Measurements from ENCODE around the gene TBX2.
"Not testable (repeated sequence)": the region's sequence is repeated elsewhere in the genome, so short reads cannot be mapped to it uniquely, and the experiment has no call there.

TBX2 gene

DNA sequence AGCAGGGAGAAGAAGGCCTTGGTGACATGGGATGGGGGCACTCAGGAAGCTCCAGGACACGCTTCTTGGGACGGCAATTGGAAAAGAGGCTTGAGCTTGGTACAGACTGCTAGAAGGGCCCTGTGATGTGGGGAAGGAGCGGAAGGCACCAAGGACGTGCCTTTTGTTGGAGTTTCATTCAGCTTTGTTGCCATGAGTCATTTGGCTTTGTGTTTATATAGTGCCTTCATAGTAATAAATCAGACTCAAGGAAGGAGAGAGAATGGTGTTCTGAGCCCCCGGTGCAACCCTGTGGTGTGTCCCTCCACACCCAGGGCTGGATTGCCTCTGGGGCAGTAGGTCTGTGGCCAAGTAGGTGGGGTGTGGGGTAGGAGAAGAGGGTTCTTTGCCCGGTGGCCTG, 45.2 kb downstream of the TBX2 start:
- no peak overlapping the region for H3K4me3 ChIP-seq (ENCODE audit: low read depth, low read length)

DNA sequence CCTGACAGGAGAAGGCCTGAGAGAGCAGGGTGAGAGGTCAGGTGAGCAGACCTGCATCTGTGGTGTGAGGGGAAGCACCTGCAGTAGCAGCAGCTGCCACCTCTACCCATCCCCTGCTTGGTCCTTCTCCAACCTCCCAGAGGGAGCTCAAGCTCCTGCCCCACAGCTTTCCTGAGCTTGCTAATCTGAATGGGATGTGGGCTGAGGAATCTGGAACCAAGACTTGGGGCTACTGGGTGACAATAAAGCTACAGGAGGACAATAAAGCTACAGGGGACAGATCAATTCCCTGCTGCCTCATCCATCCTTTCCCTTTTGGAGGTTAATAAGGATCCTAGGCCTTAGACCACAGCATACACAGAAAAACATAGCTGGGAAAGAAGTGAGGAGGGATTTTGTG, 47.7 kb downstream of the TBX2 start:
- no peak for DNase-seq (ENCODE audit: low read depth)
- no peak overlapping the region for H3K4me3 ChIP-seq (ENCODE audit: low read depth, low read length)

More for the DNA sequence above, 45.2 kb downstream of the TBX2 start:
- no peak for DNase-seq (ENCODE audit: low read depth)

DNA sequence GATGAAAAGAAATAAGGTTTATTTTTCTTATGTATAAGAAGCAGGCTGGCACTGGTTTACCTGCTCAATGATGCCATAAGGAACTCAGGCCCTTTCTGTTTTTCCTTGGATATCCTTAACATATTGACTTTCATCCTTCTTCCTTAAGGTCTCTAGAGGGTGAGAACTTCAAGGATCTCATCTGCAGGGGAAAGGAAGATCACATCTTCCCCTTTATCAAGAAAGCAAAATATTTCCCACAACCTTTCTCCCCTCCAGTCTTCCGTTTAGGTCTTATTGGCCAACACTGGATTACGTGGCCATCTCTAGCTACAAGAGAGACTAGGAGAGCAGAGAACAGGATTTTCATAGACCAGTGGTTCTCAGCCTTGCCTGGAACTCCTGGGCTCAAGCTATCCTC, 48.4 kb downstream of the TBX2 start:
- no peak for DNase-seq (ENCODE audit: low read depth)
- H3K4me3 ChIP-seq (ENCODE audit: low read depth, low read length) = no peak overlapping the region

DNA sequence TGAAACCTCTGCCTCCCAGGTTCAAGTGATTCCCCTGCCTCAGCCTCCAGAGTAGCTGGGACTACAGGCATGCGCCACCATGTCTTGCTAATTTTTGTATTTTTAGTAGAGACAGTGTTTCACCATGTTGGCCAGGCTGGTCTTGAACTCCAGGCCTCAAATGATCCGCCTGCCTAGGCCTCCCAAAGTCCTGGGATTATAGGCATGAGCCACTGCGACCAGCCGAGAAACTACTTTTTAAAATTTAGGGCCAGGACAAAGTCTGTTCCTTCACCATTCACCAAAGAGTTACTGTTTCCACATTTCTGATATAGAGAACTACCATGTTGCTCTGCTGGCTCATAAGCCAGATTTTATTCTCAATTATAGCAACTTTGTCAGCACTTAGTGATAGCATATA, 49.5 kb downstream of the TBX2 start:
- DNase-seq (ENCODE audit: low read depth) = not testable (repeated sequence)

DNA sequence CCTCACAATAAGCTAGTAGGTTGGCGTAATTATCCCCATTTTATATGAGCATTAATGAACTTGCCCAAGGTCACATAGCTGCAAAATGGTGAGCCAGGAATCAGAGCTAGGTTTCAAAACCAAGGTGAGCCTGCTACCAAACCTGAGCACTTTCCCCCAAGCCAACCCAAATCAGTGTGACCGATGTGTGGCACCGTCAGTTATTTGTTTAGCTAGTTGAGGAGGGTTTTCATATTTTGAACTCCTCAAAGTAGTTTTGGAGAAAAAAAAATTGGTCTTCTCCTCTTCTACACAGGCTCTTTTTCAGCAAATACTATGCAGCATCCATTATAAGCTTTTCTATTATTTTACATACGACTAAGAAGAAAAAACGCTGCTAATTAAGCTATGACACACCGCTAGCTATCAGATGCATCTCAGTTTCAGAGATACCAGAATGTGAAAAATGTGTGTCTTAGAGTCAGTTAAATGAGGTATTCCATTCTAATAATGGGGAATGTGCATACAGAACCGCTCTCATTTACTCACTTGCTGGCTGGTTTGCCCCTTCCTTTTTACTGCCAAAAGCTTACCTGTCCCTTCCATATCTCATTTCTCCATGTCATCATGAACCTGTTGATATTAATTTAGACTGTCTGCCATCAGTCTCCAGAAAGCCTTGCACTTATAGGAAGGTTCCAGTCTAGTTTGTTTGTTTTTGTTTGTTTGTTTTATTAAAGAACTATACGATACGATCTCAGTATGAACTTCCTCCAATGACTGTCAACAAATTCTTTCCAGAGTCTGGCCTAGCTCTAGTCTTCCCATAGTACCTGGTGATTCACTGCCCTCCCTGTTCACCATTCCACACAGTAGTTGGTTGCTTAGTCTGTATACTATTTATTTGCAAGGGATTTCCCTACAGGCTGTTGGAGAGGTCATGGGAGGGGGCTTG, 50.3 kb downstream of the TBX2 start:
- H3K4me3 ChIP-seq (ENCODE audit: low read depth, low read length) = no peak overlapping the region
- DNase-seq (ENCODE audit: low read depth) = no peak

More for the DNA sequence above, 49.5 kb downstream of the TBX2 start:
- not testable (repeated sequence) for H3K4me3 ChIP-seq (ENCODE audit: low read depth, low read length)

DNA sequence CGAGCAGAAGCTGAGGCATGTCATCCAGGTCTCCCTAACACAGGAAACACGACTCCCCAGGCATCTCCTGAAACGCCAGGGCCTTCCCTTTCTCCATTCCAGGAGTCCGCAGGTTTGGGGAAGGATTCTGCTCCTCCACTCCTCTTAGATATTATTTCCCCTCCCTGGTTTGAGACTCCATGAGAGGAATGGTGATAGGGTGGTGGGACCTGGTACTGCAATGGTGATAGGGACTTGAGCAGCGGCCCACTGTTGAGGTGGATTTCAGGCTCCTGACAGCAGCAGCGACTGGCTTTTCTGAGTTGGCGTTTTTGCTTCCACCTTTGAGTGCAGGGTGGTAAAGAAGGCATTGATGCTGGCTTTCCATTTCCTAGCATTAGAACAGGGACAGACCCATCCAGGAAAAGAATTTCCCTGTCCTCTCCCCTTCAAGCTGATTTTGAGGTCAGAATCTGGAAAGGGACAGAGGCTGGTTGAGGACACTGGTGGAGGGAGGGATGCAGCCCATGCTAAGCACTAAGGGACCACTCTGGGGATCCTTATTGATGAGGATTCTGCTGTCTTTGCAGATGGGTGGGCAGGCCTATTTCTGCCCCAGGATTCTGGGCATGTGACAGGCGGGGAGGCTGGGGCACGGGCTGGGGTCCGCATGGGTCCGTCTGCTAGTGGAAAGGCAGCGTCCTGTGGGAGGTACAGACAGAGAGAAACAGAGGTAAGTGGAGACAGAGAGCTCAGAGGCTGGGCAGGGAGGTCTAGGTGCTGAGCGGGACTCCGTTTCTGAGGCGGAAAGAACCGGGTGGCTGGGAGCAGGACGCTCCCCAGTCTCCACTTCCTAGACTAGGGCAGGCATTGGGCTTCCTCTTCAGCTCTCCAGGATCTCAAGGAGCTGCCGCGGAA, 51.2 kb downstream of the TBX2 start:
- DNase-seq (ENCODE audit: low read depth) = no peak
- H3K4me3 ChIP-seq (ENCODE audit: low read depth, low read length) = no peak overlapping the region

DNA sequence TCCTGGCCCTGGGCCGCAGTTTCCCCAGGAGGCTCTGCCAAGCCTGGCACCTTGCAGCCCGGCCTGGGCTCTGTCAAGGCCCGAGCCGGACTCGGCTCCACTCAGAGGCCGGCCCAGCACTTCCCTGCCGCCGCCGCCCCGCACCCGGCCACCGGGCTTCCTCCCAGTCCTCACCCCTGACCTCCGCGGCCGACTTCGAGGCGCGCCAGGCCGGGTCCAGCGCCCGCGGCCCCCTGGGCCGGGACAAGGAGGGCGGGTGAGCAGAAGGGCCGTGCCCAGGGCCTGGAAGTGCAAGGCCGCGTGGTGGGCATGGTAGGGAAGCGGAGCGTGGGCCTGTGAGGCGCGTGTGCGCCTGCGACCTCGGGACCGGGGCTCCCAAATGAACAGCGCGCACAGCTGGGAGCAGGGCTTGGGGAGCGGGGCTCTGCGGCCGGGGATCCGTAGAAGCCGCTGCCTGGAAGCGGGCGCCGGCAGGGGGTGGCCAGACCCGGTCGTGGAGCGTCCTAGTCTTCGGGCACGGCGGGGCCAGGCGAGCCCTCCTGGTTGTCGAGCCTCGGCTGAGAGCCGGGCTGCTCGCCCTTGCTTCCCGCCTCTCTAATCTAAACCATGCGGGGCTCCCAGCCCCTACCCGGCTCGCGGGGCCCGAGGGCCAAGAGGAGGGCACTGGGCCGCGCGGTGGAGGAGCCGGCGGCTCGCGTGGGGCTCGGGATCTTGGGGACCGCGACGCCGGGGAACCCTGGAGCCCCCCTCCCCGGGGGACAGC, 52.1 kb downstream of the TBX2 start:
- peak overlapping the region; percentile 29 for H3K4me3 ChIP-seq (ENCODE audit: low read depth, low read length)
- no peak for DNase-seq (ENCODE audit: low read depth)

DNA sequence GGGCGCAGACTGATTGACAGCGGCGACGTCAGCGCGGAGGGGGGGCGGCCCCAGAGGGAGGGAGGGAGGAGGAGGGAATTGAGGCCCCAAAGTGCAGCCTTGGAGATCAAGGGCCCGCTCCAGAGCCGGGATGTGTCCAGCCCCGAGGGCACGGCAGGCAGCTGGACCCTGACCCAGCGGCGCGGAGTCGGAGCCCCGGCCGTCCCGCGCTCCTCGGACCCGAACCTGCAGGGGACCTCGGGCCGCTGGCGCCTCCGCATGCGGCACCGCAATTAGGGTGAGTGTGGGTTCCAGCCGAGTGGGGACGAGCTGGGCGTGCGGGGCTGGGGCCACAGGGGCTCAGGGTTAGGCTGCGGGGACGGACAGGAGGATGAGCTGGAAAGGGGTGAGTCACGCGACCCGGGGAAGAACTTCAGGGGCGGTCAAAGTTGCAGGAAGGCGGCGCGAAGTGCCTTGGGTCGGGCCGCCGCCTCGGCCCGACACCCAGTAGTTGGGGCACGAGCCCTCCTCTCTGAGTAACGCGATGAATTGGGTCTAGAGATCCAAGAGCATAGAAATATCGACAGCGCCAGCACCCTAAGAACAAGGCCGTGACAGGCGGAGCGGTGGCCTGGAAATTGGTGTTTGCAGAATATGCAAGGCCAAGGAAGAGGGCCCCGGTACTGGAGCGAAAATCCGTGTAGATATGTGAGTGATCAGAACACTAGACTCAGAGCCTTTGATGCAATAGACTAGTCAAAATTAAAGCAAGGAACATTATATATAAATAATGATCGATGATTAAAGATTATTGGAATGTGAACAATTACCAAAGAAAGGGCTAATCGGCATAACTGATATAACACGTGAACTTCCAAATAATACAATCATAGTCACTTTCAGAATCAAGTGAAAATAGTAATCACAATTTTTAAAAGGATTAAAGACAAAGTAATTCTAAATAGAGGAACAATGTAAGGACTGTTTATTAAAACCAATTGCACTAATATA, 53.0 kb downstream of the TBX2 start, which contains the start of gene TBX4:
Gene TBX4, plus strand, starts transcription at position 122 of the 990 bp plus-strand sequence. CDS start 4,069 bp downstream, outside the sequence.
- DNase-seq (ENCODE audit: low read depth) = no peak
- peak within 1 kb of the TSS; percentile 29 for H3K4me3 ChIP-seq (ENCODE audit: low read depth, low read length)

DNA sequence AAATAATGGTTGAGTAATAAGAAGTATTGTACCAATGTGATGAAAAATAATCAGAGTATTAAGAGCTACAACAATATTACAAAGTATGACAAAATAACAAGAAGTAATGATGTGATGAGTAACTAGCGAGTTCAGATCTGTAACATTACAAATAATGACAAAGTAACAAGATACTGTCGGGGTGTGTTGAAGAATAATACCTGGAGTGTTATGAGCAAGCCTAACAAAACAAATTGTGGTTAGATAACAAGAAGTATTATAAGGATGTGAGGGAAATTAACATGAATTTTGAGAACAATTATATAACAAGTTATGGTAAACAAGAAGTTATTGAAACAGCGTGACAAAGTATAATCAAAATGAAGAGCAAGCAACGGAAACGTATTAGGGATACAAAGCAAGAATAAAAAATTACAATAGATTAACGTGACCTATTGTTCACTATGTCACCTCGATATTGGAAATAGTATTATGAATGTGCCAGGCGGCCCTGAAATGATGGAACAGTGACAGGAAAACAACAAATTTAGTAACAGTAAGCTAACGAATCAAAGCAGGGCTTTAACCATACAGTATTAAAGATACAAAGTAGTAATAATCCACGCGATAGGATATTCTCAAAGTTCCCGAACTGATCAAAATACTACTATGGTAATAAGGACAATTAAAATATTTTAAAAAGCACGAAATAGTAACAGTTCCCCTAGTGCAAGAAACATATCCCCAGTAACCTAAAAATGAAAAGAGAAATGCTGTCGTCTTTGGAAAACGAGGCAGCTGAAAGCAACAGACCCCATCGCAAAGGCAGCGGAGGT, 54.1 kb downstream of the TBX2 start:
- no peak for DNase-seq (ENCODE audit: low read depth)

DNA sequence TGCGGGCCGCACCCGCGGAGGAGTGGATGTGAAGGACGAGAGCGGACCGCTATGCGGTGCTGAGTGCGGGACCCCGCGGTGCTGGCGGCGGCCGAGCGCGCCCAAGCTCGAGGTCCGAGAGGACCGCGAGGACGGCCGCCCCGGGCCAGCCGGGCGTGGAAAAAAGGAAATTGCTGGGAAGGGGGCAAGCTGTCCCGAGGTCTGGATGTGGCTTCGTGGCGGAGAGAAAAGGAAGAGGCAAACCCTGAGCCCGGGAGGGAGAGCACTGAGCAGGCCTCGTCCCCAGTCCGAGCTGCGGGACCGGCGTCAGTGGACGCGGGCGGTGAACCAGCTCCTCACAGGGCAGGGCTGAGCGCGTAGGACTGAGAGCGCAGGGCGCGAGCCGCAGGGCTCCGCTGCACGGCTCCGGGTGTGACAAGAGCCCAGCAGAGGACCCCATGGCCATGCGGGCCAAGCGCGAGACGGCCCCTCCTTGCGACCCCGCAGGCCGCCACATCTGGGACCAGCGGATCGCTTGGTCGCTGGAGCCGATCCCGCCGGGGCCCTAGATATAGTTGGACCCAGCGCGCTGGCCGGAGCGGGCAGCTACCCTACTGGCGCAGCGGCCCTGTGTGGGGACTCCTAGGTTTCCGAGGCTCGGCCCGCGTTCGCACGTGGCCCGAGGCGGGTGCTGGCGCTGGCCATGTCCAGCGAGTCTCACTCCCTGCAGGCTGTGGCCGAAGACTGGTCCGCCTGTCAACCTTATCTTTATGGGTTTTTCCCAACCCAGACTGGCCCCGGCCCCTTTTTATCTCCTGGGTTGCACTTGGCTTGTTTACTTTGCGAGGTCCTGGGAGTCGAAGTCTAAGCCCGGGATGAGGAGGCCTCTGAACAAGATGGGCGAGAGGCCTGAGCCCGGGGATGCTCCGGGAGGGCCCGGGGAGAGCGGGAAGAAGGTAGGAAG, 55.0 kb downstream of the TBX2 start:
- DNase-seq (ENCODE audit: low read depth) = no peak

More for the DNA sequence above, 54.1 kb downstream of the TBX2 start:
- no peak overlapping the region for H3K4me3 ChIP-seq (ENCODE audit: low read depth, low read length)

DNA sequence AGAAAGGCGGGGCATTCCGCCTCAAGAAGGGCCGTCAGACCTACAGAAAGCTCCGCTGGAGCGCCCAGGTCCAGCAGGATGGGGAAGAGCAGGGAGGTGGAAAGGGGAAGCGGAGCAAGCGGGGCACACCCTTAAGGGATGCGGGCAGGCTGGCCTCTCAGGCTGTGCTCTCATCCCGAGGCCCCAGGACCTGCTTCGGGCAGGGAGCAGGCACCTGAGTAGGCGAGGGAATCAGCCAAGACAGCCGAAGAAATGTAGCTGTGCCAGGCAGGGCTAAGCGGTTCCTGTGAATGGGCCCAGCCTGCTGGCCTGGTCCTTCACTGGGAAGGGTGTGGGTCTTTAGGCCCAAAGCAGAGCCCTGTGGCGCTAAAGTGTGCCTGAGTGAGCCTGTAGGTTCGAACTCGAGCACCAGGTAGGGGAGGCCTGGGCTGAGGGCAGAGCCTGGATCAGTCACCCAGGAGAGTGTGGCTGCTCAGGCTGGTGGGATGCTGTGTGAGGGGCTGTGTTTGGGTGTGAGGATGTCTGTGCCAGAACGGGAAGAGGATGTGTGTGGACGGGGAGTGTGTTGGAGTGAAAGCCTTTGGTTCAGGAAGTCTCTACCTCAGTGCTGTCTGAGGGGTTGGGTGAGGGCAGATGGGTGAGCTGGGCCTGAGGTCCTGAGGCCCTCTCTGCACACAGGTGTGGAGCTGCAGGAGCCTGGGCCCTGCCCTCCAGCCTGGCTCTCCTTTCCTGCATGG, 55.8 kb downstream of the TBX2 start:
- no peak overlapping the region for H3K4me3 ChIP-seq (ENCODE audit: low read depth, low read length)
- DNase-seq (ENCODE audit: low read depth) = no peak

More for the DNA sequence above, 55.0 kb downstream of the TBX2 start:
- peak overlapping the region; percentile 5 for H3K4me3 ChIP-seq (ENCODE audit: low read depth, low read length)

DNA sequence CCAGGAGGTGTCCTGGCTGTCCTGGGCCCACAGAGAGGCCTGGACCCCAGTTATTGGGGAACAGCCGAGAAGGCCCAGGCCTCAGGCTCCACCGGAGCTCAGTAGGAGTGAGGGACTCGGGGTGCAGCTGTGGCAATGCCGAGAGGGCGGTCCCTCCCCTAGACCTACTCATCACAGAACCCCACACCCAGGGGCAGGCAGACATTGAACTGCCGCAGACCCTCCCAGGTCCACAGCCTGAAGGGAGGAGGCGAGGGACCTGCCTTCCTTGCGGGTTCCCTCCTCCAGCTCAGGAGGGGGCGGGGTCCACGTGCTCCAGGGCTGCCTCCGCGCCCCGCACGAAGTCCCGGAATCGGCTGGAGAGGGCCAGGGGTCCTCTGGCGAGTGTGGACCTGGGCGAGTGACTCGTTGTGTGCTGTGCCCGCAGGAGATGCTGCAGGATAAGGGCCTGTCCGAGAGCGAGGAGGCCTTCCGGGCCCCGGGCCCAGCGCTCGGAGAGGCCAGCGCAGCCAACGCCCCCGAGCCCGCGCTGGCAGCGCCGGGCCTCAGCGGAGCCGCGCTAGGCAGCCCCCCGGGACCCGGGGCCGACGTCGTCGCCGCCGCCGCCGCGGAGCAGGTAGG, 56.5 kb downstream of the TBX2 start:
- H3K4me3 ChIP-seq (ENCODE audit: low read depth, low read length) = no peak overlapping the region
- DNase-seq (ENCODE audit: low read depth) = no peak

DNA sequence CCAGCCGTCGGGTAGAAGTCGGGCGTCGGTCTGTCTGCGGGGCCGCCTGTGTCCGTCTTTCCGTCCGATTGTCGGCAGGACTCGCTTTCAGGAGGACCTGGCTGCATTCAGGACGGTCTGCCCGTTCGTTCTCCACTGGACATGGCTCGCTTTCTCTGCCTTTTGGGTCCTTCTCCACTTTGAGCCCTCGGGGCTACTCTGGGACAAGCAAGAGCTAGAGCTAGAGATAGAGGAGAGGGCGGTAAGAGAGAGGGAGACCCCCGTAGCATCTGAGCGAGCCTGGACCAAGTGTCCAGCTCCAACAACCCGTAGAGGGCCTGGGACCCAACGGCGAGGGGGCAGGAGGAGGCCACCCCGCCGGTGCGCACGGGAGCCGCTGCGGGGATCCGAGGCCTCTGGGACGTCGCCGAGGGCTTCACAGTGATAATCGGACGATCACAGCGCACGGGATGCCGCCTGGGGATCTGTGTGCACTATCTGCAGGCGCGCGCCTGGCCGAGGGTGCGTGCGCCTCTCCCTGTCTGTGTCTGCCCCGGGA, 57.1 kb downstream of the TBX2 start:
- DNase-seq (ENCODE audit: low read depth) = no peak
- H3K4me3 ChIP-seq (ENCODE audit: low read depth, low read length) = no peak overlapping the region

DNA sequence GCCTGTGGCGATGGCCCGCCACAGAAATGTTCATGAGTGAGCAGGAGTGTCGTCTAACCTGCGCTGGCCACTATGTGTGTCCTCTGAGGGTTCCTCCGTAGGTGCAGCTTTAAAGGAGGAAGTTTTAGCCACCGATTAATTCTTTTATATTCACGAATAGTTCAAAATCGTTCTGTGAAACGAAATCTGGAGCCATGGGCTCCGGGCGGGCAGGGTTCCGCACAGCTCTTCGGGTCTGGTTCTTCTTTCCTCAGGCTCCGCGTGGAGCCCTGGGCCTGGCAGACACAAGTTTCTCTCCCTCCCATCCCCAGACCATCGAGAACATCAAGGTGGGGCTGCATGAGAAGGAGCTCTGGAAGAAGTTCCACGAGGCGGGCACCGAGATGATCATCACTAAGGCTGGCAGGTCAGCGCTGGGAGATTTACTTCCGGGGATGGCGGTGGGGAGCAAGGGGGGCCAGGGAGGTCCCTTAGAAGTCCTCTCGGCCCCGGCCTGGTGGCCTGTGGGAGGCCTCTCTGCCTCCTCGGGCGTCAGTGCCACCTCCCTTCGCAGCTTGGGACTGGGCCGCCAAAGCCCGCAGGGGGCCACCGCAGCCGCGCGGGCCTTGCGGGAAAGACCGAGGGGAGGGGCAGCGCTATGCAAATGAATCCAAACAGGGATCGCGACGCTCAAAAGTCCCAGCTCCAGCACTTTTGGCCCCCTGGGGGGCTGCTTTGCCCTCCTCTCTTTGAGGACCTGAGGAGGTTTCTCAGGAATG, 57.8 kb downstream of the TBX2 start:
- no peak overlapping the region for H3K4me3 ChIP-seq (ENCODE audit: low read depth, low read length)
- DNase-seq (ENCODE audit: low read depth) = no peak

Measured in skeletal muscle cell (primary cell).